IMR-90 (cell line): Measurements from ENCODE around the gene ACSS1. TPM values are rescaled to one million over a fixed set of nuclear protein-coding genes. Genes with fewer than 3 reads are reported as not detected.

Source experiments
- ATAC-seq: fragments of 200-7000 bp; cut with Tn5 transposase; 2 replicates; pipeline ENCODE4 v1.9.1; 2020; ENCODE audit warnings: low read depth, mild to moderate bottlenecking, moderate library complexity
- BruUV-seq: library from RNA; stranded (reverse); fragments of 400-500 nt; replicated peaks from 2 replicates; lab custom pipeline; 2021; lab: Mats Ljungman, UMichigan
- CTCF ChIA-PET: fragments of 300-600 bp; formaldehyde crosslinking; extraction: SDS; loops from one replicate; lab custom pipeline; 2021; ENCODE audit warnings: antibody characterized with exemption; lab: Yijun Ruan, JAX
- POLR2A ChIA-PET: fragments of 300-600 bp; sonication (Branson Sonifier 250); formaldehyde crosslinking; loops from one replicate; lab custom pipeline; 2022; ENCODE audit warnings: antibody characterized with exemption; ENCODE audit not compliant: unreplicated experiment; lab: Charles Lee
- DNase-seq: peaks from one replicate; pipeline ENCODE4 v3.0.0; 2013
- H2AFZ ChIP-seq: replicated peaks from 2 replicates; pipeline ENCODE3; 2013; ENCODE audit warnings: low read length, mild to moderate bottlenecking; ENCODE audit not compliant: poor library complexity
- H2AK5ac ChIP-seq: 2 replicates; pipeline ENCODE4 v1.6.1; 2013; ENCODE audit warnings: low read depth, low read length, inconsistent platforms
- H2AK9ac ChIP-seq: replicated peaks from 2 replicates; pipeline ENCODE3; 2013; ENCODE audit warnings: mild to moderate bottlenecking, low read depth, low read length, moderate library complexity; ENCODE audit not compliant: poor library complexity
- H2BK120ac ChIP-seq: 2 replicates; pipeline ENCODE4 v1.6.1; 2013; ENCODE audit warnings: low read depth, low read length, inconsistent platforms
- H2BK15ac ChIP-seq: 3 replicates; pipeline ENCODE4 v1.6.1; 2013; ENCODE audit warnings: low read depth, low read length, inconsistent platforms
- H2BK20ac ChIP-seq: 2 replicates; pipeline ENCODE4 v1.6.1; 2013; ENCODE audit warnings: low read depth, mild to moderate bottlenecking, inconsistent platforms, low read length, moderate library complexity
- H2BK5ac ChIP-seq: 2 replicates; pipeline ENCODE4 v1.6.1; 2013; ENCODE audit warnings: mild to moderate bottlenecking, low read depth, low read length, inconsistent platforms; ENCODE audit not compliant: poor library complexity, severe bottlenecking
- H3K14ac ChIP-seq: replicated peaks from 2 replicates; pipeline ENCODE4 v1.6.1; 2013; ENCODE audit warnings: low read depth, low read length, inconsistent platforms
- H3K18ac ChIP-seq: 2 replicates; pipeline ENCODE4 v1.6.1; 2013; ENCODE audit warnings: low read depth, low read length, control low read depth
- H3K23ac ChIP-seq: 2 replicates; pipeline ENCODE4 v1.6.1; 2013; ENCODE audit warnings: low read depth, low read length, inconsistent platforms
- H3K27ac ChIP-seq: 2 replicates; pipeline ENCODE4 v1.5.1; 2013; ENCODE audit warnings: mild to moderate bottlenecking, control low read depth, low read length; ENCODE audit not compliant: insufficient read depth
- H3K27me3 ChIP-seq: 2 replicates; pipeline ENCODE4 v1.6.1; 2013; ENCODE audit warnings: low read length; ENCODE audit not compliant: control insufficient read depth, insufficient read depth
- H3K36me3 ChIP-seq: 2 replicates; pipeline ENCODE4 v1.6.1; 2013; ENCODE audit warnings: low read length, mixed read lengths; ENCODE audit not compliant: control insufficient read depth, insufficient read depth
- H3K4ac ChIP-seq: 2 replicates; pipeline ENCODE4 v1.6.1; 2013; ENCODE audit warnings: low read depth, low read length, inconsistent platforms
- H3K4me1 ChIP-seq: 2 replicates; pipeline ENCODE4 v1.6.1; 2013; ENCODE audit warnings: low read length, mixed read lengths; ENCODE audit not compliant: control insufficient read depth, insufficient read depth
- H3K4me2 ChIP-seq: 2 replicates; pipeline ENCODE4 v1.6.1; 2013; ENCODE audit warnings: low read depth, mild to moderate bottlenecking, control low read depth, low read length, moderate library complexity
- H3K4me3 ChIP-seq: 2 replicates; pipeline ENCODE4 v1.5.1; 2013; ENCODE audit warnings: low read depth, mild to moderate bottlenecking, control low read depth, low read length, moderate library complexity; ENCODE audit not compliant: insufficient read depth
- H3K56ac ChIP-seq: 2 replicates; pipeline ENCODE4 v1.6.1; 2013; ENCODE audit warnings: low read length, inconsistent platforms; ENCODE audit not compliant: insufficient read depth; ENCODE audit errors: extremely low read depth
- H3K79me1 ChIP-seq, 2 experiments: 2 replicates each; pipeline ENCODE4 v1.6.1; 2013; ENCODE audit warnings: low read length in 2 of 2, inconsistent platforms in 1 of 2, low read depth in 1 of 2
- H3K9ac ChIP-seq: 2 replicates; pipeline ENCODE4 v1.6.1; 2013; ENCODE audit warnings: low read depth, low read length, control low read depth
- H3K9me1 ChIP-seq: 2 replicates; pipeline ENCODE4 v1.6.1; 2013; ENCODE audit warnings: low read length, inconsistent platforms; ENCODE audit not compliant: insufficient read depth
- H3K9me3 ChIP-seq: 2 replicates; pipeline ENCODE4 v1.6.1; 2013; ENCODE audit warnings: low read length; ENCODE audit not compliant: control insufficient read depth, insufficient read depth
- H4K20me1 ChIP-seq: 2 replicates; pipeline ENCODE4 v1.6.1; 2013; ENCODE audit warnings: low read length, inconsistent platforms; ENCODE audit not compliant: insufficient read depth
- H4K5ac ChIP-seq: 2 replicates; pipeline ENCODE4 v1.6.1; 2013; ENCODE audit warnings: mild to moderate bottlenecking, low read depth, low read length, control low read depth
- H4K8ac ChIP-seq, 2 experiments: 2 replicates each; pipeline ENCODE4 v1.6.1; 2013; ENCODE audit warnings: low read depth in 2 of 2, low read length in 2 of 2, control low read depth in 1 of 2, inconsistent platforms in 1 of 2
- H4K91ac ChIP-seq: 2 replicates; pipeline ENCODE4 v1.6.1; 2013; ENCODE audit warnings: low read depth, low read length, inconsistent platforms; ENCODE audit not compliant: insufficient read depth
- BHLHE40 ChIP-seq: fragments of 150-350 bp; IDR thresholded peaks from 2 replicates; pipeline ENCODE4 v1.6.1; 2016; ENCODE audit warnings: mild to moderate bottlenecking, low read depth, low read length
- CEBPB ChIP-seq: IDR thresholded peaks from 2 replicates; pipeline ENCODE4 v1.6.1; 2012; ENCODE audit warnings: low read depth, low read length, improper control_type of control experiment
- CTCF ChIP-seq: conservative IDR thresholded peaks from 2 replicates; pipeline ENCODE4 v1.5.1; 2012; ENCODE audit warnings: mild to moderate bottlenecking, low read depth, low read length, improper control_type of control experiment
- ELK1 ChIP-seq: fragments of 150-350 bp; IDR thresholded peaks from 2 replicates; pipeline ENCODE4 v1.6.1; 2016; ENCODE audit warnings: low read depth, mild to moderate bottlenecking, low read length, moderate library complexity, borderline replicate concordance
- POLR2A ChIP-seq: IDR thresholded peaks from 2 replicates; pipeline ENCODE4 v1.6.1; 2012; ENCODE audit warnings: mild to moderate bottlenecking, low read depth, low read length
- RCOR1 ChIP-seq: IDR thresholded peaks from 2 replicates; pipeline ENCODE4 v1.6.1; 2012; ENCODE audit warnings: mild to moderate bottlenecking, low read length, improper control_type of control experiment; ENCODE audit not compliant: insufficient replicate concordance
- SMC3 ChIP-seq: fragments of 150-350 bp; IDR thresholded peaks from 2 replicates; pipeline ENCODE4 v1.6.1; 2016; ENCODE audit warnings: low read depth, mild to moderate bottlenecking, antibody characterized with exemption, low read length, moderate library complexity
- USF2 ChIP-seq: fragments of 150-350 bp; IDR thresholded peaks from 2 replicates; pipeline ENCODE4 v1.6.1; 2017; ENCODE audit warnings: mild to moderate bottlenecking, antibody characterized with exemption, low read length, low read depth
- dilution Hi-C: fragments of 300-500 bp; cut with HindIII; formaldehyde crosslinking; loops from one replicate; pipeline ENCODE4 v1.14.3; 2018; ENCODE audit warnings: low sequenced_read_pairs; ENCODE audit not compliant: unreplicated experiment
- in situ Hi-C: fragments of 300-500 bp; cut with MboI; formaldehyde crosslinking; loops from 3 replicates; pipeline ENCODE4 v1.14.3; 2019; ENCODE audit warnings: low sequenced_read_pairs, inconsistent platforms, mixed read lengths
- intact Hi-C: fragments of 100-400 bp; cut with micrococcal nuclease; formaldehyde crosslinking; loops from 2 replicates; pipeline ENCODE4 v1.10.0; 2022
- polyA plus RNA-seq, 3 experiments: library from polyadenylated mRNA; depleted of rRNA; stranded (reverse); fragments of >200 nt; gene quantifications; 2 replicates each; pipeline ENCODE4 v1.2.3, GENCODE V29; 2012; ENCODE audit warnings: low replicate concordance in 1 of 3
- total RNA-seq: library from RNA; depleted of rRNA; stranded (reverse); fragments of >200 nt; gene quantifications from 2 replicates; pipeline ENCODE4 v1.2.3, GENCODE V29; 2012

Gene ACSS1
- total and polyA plus RNA-seq, 2 of the 4 experiments (the other 2 are of a cell fraction) = 0.72 to 1.2 TPM

- no peak overlapping the region for H4K8ac ChIP-seq
- ChIA-PET CTCF (no interaction called here), POLR2A (no interaction called here)
- H4K91ac ChIP-seq = no peak overlapping the region
- no peaks in the 10 kb centered on the region for H3K9me3 ChIP-seq
- in situ Hi-C loops = no loop called here
- no peak overlapping the region for H2BK15ac ChIP-seq
- H3K79me1 ChIP-seq = no peaks in the 10 kb centered on the region
- no peak overlapping the region for H2AFZ ChIP-seq
- H4K5ac ChIP-seq = no peak overlapping the region
- H3K9me1 ChIP-seq = no peaks in the 10 kb centered on the region
- H3K9ac ChIP-seq = no peak overlapping the region
- H3K14ac ChIP-seq = no peak overlapping the region
- TF ChIP-seq SMC3 (no peak), CTCF (no peak), CEBPB (no peak), POLR2A (no peak), ELK1 (no peak), RCOR1 (no peak), USF2 (no peak), BHLHE40 (no peak)
- H4K20me1 ChIP-seq = no peaks in the 10 kb centered on the region
- no peak overlapping the region for H3K18ac ChIP-seq
- dilution Hi-C loops = no loop called here
- H3K36me3 ChIP-seq = no peaks in the 10 kb centered on the region
- no peak overlapping the region for H2BK20ac ChIP-seq
- no peak overlapping the region for H3K4me3 ChIP-seq
- no peaks in the 10 kb centered on the region for H3K4me1 ChIP-seq
- H3K4ac ChIP-seq = no peak overlapping the region
- H2BK5ac ChIP-seq = no peak overlapping the region
- no peak overlapping the region for H3K4me2 ChIP-seq
- BruUV-seq = no TSS peak
- H3K23ac ChIP-seq = no peak overlapping the region
- intact Hi-C loops = no loop called here
- H2AK5ac ChIP-seq = no peak overlapping the region
- H3K56ac ChIP-seq = no peak overlapping the region
- H2AK9ac ChIP-seq = no peak overlapping the region
- H2BK120ac ChIP-seq = no peak overlapping the region
- DNase-seq (no peak), ATAC-seq (no peak)
- no peak overlapping the region for H3K27ac ChIP-seq
- peaks cover 49% of the 10 kb centered on the region for H3K27me3 ChIP-seq
These were observed 31.2 kb upstream of the ACSS1 start for GRCh38 chr20:25089096-25089495.
